GM12873 (cell line): Measurements from ENCODE around the gene SRSF10.

Experiments used
- CTCF ChIP-seq: IDR thresholded peaks from 2 replicates; pipeline ENCODE4 v1.5.1; 2012; ENCODE audit warnings: low read depth, mild to moderate bottlenecking, moderate library complexity, low read length, control low read depth; ENCODE audit not compliant: insufficient read depth; ENCODE audit errors: missing control alignments

SRSF10 gene

GRCh38 chr1:23930270-23930669, 49.9 kb downstream of the SRSF10 start:
- TF ChIP-seq CTCF, result no peak

GRCh38 chr1:23928789-23929188, 51.3 kb downstream of the SRSF10 start:
- TF ChIP-seq CTCF, result no peak

- TF ChIP-seq CTCF, result no peak
These were observed 53.0 kb downstream of the SRSF10 start for GRCh38 chr1:23927097-23927496.

GRCh38 chr1:23925279-23925678, 54.8 kb downstream of the SRSF10 start:
- TF ChIP-seq CTCF, result no peak

- no peak for TF ChIP-seq CTCF
These were observed 55.5 kb downstream of the SRSF10 start for GRCh38 chr1:23924601-23925000.

GRCh38 chr1:23923592-23924499, 56.3 kb downstream of the SRSF10 start:
- TF ChIP-seq CTCF, result no peak

- TF ChIP-seq CTCF, result no peak
These were observed 57.7 kb downstream of the SRSF10 start for GRCh38 chr1:23922321-23922943.
